ENCODE results near the gene RNF11. TPM values are rescaled to one million over a fixed set of nuclear protein-coding genes. Genes with fewer than 3 reads are reported as not detected.

RNF11 gene
- polyA plus RNA-seq, 1 donor (not counting 4 experiments of a cell fraction or from before 2014, with no cell fraction given), result 113 TPM

DNA sequence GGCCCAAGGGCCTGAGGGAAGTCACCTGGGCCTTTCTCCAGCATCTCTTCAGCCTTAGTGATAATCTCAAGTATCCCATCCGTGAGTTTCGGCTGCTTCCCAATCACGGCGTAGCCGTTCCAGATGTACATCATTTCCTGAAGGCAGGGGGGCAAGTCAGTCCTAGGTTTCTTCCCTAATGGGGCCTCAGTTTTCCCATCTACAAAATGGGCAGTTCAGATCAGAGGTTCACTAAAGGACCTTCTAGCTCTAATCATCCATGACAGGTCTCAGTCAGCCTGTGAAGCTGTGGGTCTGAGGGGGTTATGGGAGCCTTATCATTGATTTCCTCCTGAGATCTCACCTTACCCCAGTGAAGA is 54.4 kb downstream of the RNF11 start:
- dilution Hi-C loops (cut with MboI; ENCODE audit: extremely low pct_ligation_motif_present, low sequenced_read_pairs), result no loop called here
- H4K20me1 ChIP-seq (ENCODE audit: control insufficient read depth, extremely low read depth, insufficient read depth, low read length), result no peaks in the 10 kb centered on the region
- no peaks in the 10 kb centered on the region for H3K9me1 ChIP-seq (ENCODE audit: control insufficient read depth, extremely low read depth, insufficient read depth, low read length)
- no peaks in the 10 kb centered on the region for H3K79me2 ChIP-seq (ENCODE audit: control insufficient read depth, insufficient read depth, low read length)
- FAIRE-seq (no peak), DNase-seq (ENCODE audit: low read depth, low spot score) (no peak)
- H3K4me1 ChIP-seq (ENCODE audit: control insufficient read depth, extremely low read depth, insufficient read depth, low read length), result no peaks in the 10 kb centered on the region
- no peak overlapping the region for H3K4me2 ChIP-seq (ENCODE audit: control insufficient read depth, extremely low read depth, insufficient read depth, low read depth, low read length)
- no peak overlapping the region for H3K4me3 ChIP-seq (ENCODE audit: control insufficient read depth in 2 of 3, extremely low read depth in 1 of 3, insufficient read depth in 2 of 3, low read depth in 1 of 3, low read length in 3 of 3)
- no peak overlapping the region for H3K9ac ChIP-seq (ENCODE audit: control insufficient read depth, extremely low read depth, insufficient read depth, low read length)
- H3K27me3 ChIP-seq (ENCODE audit: control insufficient read depth, extremely low read depth, insufficient read depth, low read length), result no peaks in the 10 kb centered on the region
- no peaks in the 10 kb centered on the region for H3K9me3 ChIP-seq (ENCODE audit: control insufficient read depth, low read depth, low read length)
- no peak for TF ChIP-seq EZH2 (IDR thresholded peaks at IDR 0.05; ENCODE audit: low read length)
- TF ChIP-seq, protein P1, sequence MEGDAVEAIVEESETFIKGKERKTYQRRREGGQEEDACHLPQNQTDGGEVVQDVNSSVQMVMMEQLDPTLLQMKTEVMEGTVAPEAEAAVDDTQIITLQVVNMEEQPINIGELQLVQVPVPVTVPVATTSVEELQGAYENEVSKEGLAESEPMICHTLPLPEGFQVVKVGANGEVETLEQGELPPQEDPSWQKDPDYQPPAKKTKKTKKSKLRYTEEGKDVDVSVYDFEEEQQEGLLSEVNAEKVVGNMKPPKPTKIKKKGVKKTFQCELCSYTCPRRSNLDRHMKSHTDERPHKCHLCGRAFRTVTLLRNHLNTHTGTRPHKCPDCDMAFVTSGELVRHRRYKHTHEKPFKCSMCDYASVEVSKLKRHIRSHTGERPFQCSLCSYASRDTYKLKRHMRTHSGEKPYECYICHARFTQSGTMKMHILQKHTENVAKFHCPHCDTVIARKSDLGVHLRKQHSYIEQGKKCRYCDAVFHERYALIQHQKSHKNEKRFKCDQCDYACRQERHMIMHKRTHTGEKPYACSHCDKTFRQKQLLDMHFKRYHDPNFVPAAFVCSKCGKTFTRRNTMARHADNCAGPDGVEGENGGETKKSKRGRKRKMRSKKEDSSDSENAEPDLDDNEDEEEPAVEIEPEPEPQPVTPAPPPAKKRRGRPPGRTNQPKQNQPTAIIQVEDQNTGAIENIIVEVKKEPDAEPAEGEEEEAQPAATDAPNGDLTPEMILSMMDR (optimal IDR thresholded peaks at IDR 0.05 in 1 of 3, IDR thresholded peaks at IDR 0.05 in 1 of 3, conservative IDR thresholded peaks at IDR 0.05 in 1 of 3; ENCODE audit: extremely low read depth in 1 of 3, insufficient read depth in 2 of 3, low read length in 3 of 3), result no peak
- H3K36me3 ChIP-seq (ENCODE audit: control insufficient read depth in 2 of 2, extremely low read depth in 1 of 2, insufficient read depth in 2 of 2, low read length in 2 of 2), result no peaks in the 10 kb centered on the region
- H2AFZ ChIP-seq (ENCODE audit: control insufficient read depth, low read length), result no peak overlapping the region
- no peak overlapping the region for H3K27ac ChIP-seq (ENCODE audit: control insufficient read depth, insufficient read depth, low read length)

DNA sequence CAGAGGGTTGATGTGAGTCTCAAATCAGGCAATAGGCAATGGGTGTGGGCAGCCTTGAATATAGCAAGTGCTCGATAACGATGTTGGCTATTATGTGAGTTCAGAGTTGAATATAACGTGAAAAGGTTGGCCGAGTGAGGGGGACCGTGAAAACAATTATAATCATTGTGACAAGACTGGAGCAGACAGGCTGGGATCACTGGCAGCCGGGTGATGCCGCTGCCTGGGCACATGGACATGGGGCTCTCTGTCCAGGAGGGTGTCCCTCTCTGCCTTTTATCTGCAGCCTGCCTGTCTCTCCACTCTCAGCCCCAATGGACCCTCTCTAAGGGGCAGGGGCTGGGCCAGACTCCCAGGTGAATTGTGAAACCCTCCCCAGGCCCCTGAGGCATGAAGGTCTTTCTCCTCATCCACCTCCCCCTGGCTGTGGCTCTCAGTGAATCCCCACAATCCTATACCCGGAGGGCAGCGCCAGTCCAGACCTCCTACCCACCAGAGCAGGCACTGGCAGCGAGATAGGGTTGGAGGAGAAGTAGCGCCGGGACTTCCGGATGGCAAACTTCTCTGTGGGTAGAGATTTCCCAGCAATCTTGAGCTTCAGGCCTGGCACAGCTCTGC is 57.9 kb downstream of the RNF11 start:
- H3K9me1 ChIP-seq (ENCODE audit: control insufficient read depth, extremely low read depth, insufficient read depth, low read length), result no peaks in the 10 kb centered on the region
- no peak overlapping the region for H3K9ac ChIP-seq (ENCODE audit: control insufficient read depth, extremely low read depth, insufficient read depth, low read length)
- H3K4me1 ChIP-seq (ENCODE audit: control insufficient read depth, extremely low read depth, insufficient read depth, low read length), result peaks cover 3% of the 10 kb centered on the region
- H3K4me3 ChIP-seq (ENCODE audit: control insufficient read depth in 2 of 3, extremely low read depth in 1 of 3, insufficient read depth in 2 of 3, low read depth in 1 of 3, low read length in 3 of 3), result no peak overlapping the region
- no peak overlapping the region for H3K4me2 ChIP-seq (ENCODE audit: control insufficient read depth, extremely low read depth, insufficient read depth, low read depth, low read length)
- FAIRE-seq, result no peak
- H3K9me3 ChIP-seq (ENCODE audit: control insufficient read depth, low read depth, low read length), result no peaks in the 10 kb centered on the region
- dilution Hi-C loops (cut with MboI; ENCODE audit: extremely low pct_ligation_motif_present, low sequenced_read_pairs), result no loop called here
- no peaks in the 10 kb centered on the region for H3K79me2 ChIP-seq (ENCODE audit: control insufficient read depth, insufficient read depth, low read length)
- H3K27ac ChIP-seq (ENCODE audit: control insufficient read depth, insufficient read depth, low read length), result no peak overlapping the region
- TF ChIP-seq, protein P1 (optimal IDR thresholded peaks at IDR 0.05 in 1 of 3, IDR thresholded peaks at IDR 0.05 in 1 of 3, conservative IDR thresholded peaks at IDR 0.05 in 1 of 3; ENCODE audit: extremely low read depth in 1 of 3, insufficient read depth in 2 of 3, low read length in 3 of 3), result no peak
- TF ChIP-seq EZH2 (IDR thresholded peaks at IDR 0.05; ENCODE audit: low read length), result no peak
- no peaks in the 10 kb centered on the region for H3K36me3 ChIP-seq (ENCODE audit: control insufficient read depth in 2 of 2, extremely low read depth in 1 of 2, insufficient read depth in 2 of 2, low read length in 2 of 2)
- H3K27me3 ChIP-seq (ENCODE audit: control insufficient read depth, extremely low read depth, insufficient read depth, low read length), result no peaks in the 10 kb centered on the region
- DNase-seq (ENCODE audit: low read depth, low spot score), result no peak
- H2AFZ ChIP-seq (ENCODE audit: control insufficient read depth, low read length), result no peak overlapping the region
- no peaks in the 10 kb centered on the region for H4K20me1 ChIP-seq (ENCODE audit: control insufficient read depth, extremely low read depth, insufficient read depth, low read length)
